DOHH2 (cell line): ENCODE data around the gene BTNL2.

Experiments used
- CTCF ChIP-seq: fragments of 200-600 bp; sonication (generic); IDR thresholded peaks from one replicate; pipeline ENCODE4 v1.5.1; 2014; ENCODE audit warnings: antibody characterized with exemption, mild to moderate bottlenecking, low read depth, low read length; ENCODE audit not compliant: poor library complexity, severe bottlenecking
- EZH2phosphoT487 ChIP-seq: fragments of 200-600 bp; sonication (generic); IDR thresholded peaks from 2 replicates; pipeline ENCODE4 v1.6.1; 2017; ENCODE audit warnings: borderline replicate concordance, mild to moderate bottlenecking, antibody characterized with exemption, low read length, moderate library complexity, mixed read lengths

- TF ChIP-seq CTCF (no peak), EZH2phosphoT487 (no peak)
Measured at GRCh38 chr6:32367644-32368043, 39.3 kb downstream of the BTNL2 start.
